ENCODE results near the gene HS3ST5.
A peak's percentile ranks its signal among the peaks of the same experiment; 100 is the strongest.

HS3ST5 gene

DNA sequence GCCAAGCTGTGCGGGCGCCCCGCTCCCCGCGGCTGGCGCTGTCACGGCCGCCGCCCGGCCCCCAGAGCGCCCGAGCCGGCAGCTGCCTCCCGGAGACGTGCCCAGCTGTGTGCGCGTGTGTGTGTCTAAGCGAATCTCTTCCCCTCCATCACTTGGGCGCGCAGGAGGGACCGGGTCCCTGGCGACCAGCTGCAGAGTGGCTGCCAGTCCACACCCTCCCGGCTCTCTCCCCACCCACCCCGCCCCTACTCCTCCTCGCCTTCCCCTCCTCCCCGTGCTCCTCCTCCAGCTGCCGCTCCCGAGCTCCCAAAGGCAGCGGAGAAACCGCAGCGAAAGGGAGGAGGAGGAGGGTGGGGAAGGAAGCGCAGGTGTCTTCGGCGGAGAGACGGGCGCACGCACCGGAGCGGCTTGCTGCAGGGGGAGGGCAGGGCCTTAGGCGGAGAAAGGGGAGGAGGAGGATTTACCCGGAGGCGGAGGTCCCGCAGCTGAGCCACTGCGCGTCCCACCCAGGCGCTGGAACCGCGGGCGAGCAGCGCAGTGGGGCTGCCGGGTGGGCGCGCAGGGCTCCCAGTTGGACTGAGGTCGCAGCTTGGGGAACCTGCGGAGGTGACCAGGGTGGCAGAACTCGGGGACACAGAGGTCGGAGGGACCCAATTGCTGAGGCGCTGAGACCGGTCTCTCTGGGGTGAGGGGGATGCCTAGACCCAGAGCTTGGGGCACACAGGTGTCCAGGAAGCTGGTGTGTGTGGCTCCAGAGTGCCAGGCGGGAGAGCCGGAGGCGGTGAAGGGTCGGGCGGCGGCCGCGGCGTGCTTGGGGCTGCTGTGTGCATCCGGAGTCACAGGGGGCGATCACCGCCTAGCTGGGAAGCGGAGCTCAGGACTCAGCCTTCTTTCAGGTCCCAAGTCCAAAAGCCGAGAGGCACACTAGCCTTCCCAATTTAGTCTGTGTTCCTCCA lies at the start of gene HS3ST5:
Gene HS3ST5, minus strand, starts transcription at position 198 of the 956 bp plus-strand sequence. CDS start 280,178 bp downstream, outside the sequence.
- Histone ChIP-seq H3K27ac (ENCODE audit: low read depth, low read length) (no peak within 1 kb of the TSS), H3K4me1 (ENCODE audit: control insufficient read depth in 5 of 5, insufficient read depth in 5 of 5, low read length in 5 of 5) (peaks cover 0 to 21% (median 19%) of the 10 kb centered on the region in 5 donors), H3K9ac (ENCODE audit: low read length in 5 of 5) (no peak within 1 kb of the TSS), H3K4me3 (ENCODE audit: low read depth in 1 of 5, low read length in 5 of 5) (peak within 1 kb of the TSS; percentile 15 to 80 (median 59)), H3K27me3 (ENCODE audit: control insufficient read depth in 5 of 5, insufficient read depth in 4 of 5, low read length in 5 of 5) (peaks cover 5 to 23% (median 14%) of the 10 kb centered on the region in 5 donors), H3K9me3 (ENCODE audit: control insufficient read depth in 5 of 5, low read length in 5 of 5) (no peaks in the 10 kb centered on the region), H3K36me3 (ENCODE audit: control insufficient read depth in 5 of 5, insufficient read depth in 5 of 5, low read length in 5 of 5) (no peaks in the 10 kb centered on the region)

DNA sequence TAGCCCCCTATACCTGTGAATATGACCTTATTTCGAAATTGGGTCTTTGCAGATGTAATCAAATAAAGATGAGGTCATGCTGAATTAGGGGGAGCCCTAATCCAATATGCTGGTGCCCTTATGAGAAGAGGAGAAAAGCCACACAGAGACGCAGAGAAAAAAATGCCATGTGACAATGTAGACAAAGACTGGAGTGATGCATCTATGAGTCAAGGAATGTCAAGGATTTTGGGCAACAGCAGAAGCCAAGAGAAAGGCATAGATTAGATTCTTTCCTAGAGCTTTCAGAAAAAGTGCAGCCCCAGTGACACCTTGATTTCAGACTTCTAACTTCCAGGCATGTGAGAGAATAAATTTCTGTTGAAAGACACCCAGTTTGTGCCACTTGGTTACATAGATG lies 47.4 kb upstream of the HS3ST5 start:
- Histone ChIP-seq H3K4me3 (ENCODE audit: low read depth in 1 of 5, low read length in 5 of 5) (no peak overlapping the region), H3K9ac (ENCODE audit: low read length in 5 of 5) (no peak overlapping the region), H3K9me3 (ENCODE audit: control insufficient read depth in 5 of 5, low read length in 5 of 5) (no peaks in the 10 kb centered on the region), H3K27ac (ENCODE audit: low read depth, low read length) (no peak overlapping the region), H3K4me1 (ENCODE audit: control insufficient read depth in 5 of 5, insufficient read depth in 5 of 5, low read length in 5 of 5) (no peaks in the 10 kb centered on the region), H3K36me3 (ENCODE audit: control insufficient read depth in 5 of 5, insufficient read depth in 5 of 5, low read length in 5 of 5) (no peaks in the 10 kb centered on the region), H3K27me3 (ENCODE audit: control insufficient read depth in 5 of 5, insufficient read depth in 4 of 5, low read length in 5 of 5) (no peaks in the 10 kb centered on the region)

DNA sequence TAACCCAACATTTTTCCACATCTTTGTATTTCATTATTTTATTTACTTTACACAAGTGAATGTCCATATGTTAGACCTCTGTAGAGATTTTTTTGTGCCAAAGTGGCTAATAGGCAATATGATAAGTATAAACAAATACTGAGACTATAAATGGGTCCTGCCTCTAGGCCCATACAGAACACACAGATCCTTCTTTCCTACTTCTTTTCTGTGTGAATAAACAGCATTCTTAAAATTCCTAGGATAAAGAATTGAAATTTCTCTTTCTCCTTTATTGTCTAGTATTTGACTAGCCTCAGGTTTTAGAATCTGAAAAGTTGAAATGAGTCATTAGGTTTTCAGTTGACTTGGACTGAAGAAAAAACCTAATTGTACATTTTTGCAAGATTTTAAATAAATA lies 46.3 kb upstream of the HS3ST5 start:
- H3K9ac ChIP-seq (ENCODE audit: low read length in 5 of 5) = no peak overlapping the region
- no peaks in the 10 kb centered on the region for H3K27me3 ChIP-seq (ENCODE audit: control insufficient read depth in 5 of 5, insufficient read depth in 4 of 5, low read length in 5 of 5)
- H3K9me3 ChIP-seq (ENCODE audit: control insufficient read depth in 5 of 5, low read length in 5 of 5) = no peaks in the 10 kb centered on the region
- no peak overlapping the region for H3K4me3 ChIP-seq (ENCODE audit: low read depth in 1 of 5, low read length in 5 of 5)
- H3K4me1 ChIP-seq (ENCODE audit: control insufficient read depth in 5 of 5, insufficient read depth in 5 of 5, low read length in 5 of 5) = no peaks in the 10 kb centered on the region
- H3K36me3 ChIP-seq (ENCODE audit: control insufficient read depth in 5 of 5, insufficient read depth in 5 of 5, low read length in 5 of 5) = no peaks in the 10 kb centered on the region
- no peak overlapping the region for H3K27ac ChIP-seq (ENCODE audit: low read depth, low read length)

DNA sequence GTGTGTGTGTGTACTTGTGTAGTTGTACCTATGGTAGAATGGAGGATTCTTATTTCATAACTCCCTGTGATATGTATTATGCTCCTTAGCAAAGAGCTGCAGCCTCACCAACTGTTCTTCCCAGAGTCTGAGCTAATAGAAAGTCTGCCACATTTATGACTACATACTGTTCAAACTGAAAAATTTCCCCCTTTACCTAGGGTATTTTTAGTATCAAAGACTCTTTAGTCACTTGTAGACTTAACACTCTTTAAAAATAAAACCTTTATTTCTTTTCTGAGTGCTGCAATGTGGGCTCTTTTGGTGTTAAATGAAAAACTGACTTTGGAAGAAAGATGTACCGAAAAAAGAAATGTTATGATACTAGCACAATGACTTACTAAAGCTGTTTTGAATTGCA lies 39.6 kb upstream of the HS3ST5 start:
- Histone ChIP-seq H3K27ac (ENCODE audit: low read depth, low read length) (no peak overlapping the region), H3K4me1 (ENCODE audit: control insufficient read depth in 5 of 5, insufficient read depth in 5 of 5, low read length in 5 of 5) (no peaks in the 10 kb centered on the region), H3K9me3 (ENCODE audit: control insufficient read depth in 5 of 5, low read length in 5 of 5) (no peaks in the 10 kb centered on the region), H3K36me3 (ENCODE audit: control insufficient read depth in 5 of 5, insufficient read depth in 5 of 5, low read length in 5 of 5) (no peaks in the 10 kb centered on the region), H3K9ac (ENCODE audit: low read length in 5 of 5) (no peak overlapping the region), H3K4me3 (ENCODE audit: low read depth in 1 of 5, low read length in 5 of 5) (no peak overlapping the region), H3K27me3 (ENCODE audit: control insufficient read depth in 5 of 5, insufficient read depth in 4 of 5, low read length in 5 of 5) (no peaks in the 10 kb centered on the region)

DNA sequence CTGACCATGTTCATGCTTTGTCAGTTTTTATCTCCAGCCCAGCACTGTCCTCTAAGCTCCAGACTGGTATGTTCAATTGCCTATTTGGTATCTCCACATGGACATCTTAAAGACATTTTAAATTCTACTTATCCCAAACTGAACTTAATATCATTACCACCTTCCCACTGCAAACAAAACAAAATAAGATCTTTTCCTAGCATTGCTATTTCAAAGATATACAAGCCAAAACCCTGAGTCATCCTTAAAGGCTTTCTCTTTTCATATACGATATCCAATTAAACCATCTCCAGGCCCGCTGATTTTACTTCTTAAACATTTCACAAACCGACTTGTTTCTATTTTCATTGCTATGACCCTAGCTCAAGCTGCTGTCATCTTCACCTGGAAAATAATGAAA lies 35.1 kb upstream of the HS3ST5 start:
- Histone ChIP-seq H3K4me3 (ENCODE audit: low read depth in 1 of 5, low read length in 5 of 5) (no peak overlapping the region), H3K4me1 (ENCODE audit: control insufficient read depth in 5 of 5, insufficient read depth in 5 of 5, low read length in 5 of 5) (no peaks in the 10 kb centered on the region), H3K36me3 (ENCODE audit: control insufficient read depth in 5 of 5, insufficient read depth in 5 of 5, low read length in 5 of 5) (no peaks in the 10 kb centered on the region), H3K27me3 (ENCODE audit: control insufficient read depth in 5 of 5, insufficient read depth in 4 of 5, low read length in 5 of 5) (no peaks in the 10 kb centered on the region), H3K27ac (ENCODE audit: low read depth, low read length) (no peak overlapping the region), H3K9me3 (ENCODE audit: control insufficient read depth in 5 of 5, low read length in 5 of 5) (no peaks in the 10 kb centered on the region), H3K9ac (ENCODE audit: low read length in 5 of 5) (no peak overlapping the region)

- Histone ChIP-seq H3K36me3 (ENCODE audit: control insufficient read depth in 5 of 5, insufficient read depth in 5 of 5, low read length in 5 of 5) (no peaks in the 10 kb centered on the region), H3K9me3 (ENCODE audit: control insufficient read depth in 5 of 5, low read length in 5 of 5) (no peaks in the 10 kb centered on the region), H3K27ac (ENCODE audit: low read depth, low read length) (no peak overlapping the region), H3K9ac (ENCODE audit: low read length in 5 of 5) (no peak overlapping the region), H3K4me3 (ENCODE audit: low read depth in 1 of 5, low read length in 5 of 5) (no peak overlapping the region), H3K27me3 (ENCODE audit: control insufficient read depth in 5 of 5, insufficient read depth in 4 of 5, low read length in 5 of 5) (no peaks in the 10 kb centered on the region), H3K4me1 (ENCODE audit: control insufficient read depth in 5 of 5, insufficient read depth in 5 of 5, low read length in 5 of 5) (no peaks in the 10 kb centered on the region)
Observed at GRCh38 chr6:114376611-114377175, 33.9 kb upstream of the HS3ST5 start.

DNA sequence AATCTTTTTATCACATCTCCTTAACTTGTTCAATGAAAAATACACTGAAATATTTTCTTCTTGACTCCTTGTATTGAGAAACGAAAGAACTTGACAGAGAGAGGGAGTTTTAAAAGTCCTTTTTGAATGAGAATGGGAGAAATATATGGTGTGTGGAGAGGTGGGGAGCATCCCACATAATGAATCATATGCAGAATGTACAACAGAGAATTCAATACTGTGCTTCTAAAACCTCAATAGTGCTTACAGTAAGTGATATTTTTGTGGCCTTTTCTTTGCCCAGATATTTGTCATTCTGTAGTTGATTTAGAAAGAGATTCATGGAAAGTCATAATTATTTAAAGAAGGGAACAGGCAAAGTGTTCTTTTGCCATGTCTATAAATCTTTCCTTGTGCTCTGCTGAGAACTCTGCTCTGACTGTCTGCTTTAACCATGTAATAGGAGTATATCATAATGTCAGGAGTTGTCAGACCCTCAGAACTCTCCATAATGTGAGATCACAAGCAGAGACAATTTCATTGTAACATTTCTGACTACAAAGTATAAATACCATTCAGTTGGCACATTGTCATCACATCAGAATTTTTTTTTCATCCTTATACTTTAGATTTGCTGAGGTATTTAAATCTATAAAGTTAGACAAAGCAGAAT lies 32.8 kb upstream of the HS3ST5 start:
- H3K27ac ChIP-seq (ENCODE audit: low read depth, low read length) = no peak overlapping the region

DNA sequence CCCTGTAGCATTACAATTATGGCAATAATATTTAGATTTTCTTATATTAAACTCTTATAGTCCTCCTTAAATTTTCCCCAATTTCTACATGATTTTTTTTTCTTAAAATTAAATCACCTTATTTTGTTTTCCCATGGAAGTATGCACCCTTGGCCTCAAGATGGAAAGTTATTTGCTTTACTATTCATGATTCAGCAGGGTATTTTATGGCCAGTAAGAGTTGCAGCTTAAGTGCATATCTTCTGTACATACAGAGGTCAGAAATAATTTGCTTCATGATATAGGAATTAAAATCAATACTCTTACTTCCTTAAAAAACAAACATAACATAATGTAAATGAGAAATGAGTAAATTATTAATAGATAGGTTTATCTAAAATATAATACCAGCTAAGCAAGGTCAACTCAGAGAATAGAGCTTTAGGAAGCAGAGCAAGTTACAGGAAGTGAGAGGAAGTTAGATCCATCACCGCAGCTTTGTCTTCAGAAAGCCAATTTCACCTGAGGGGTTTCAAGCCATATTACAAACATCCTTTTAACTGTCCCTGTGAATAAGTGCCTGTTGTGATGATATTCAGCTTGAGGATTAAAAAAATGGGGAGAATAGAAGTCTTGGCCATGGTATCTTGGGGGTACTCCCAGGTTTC lies 24.6 kb upstream of the HS3ST5 start:
- H3K36me3 ChIP-seq (ENCODE audit: control insufficient read depth in 5 of 5, insufficient read depth in 5 of 5, low read length in 5 of 5) = no peaks in the 10 kb centered on the region
- H3K4me1 ChIP-seq (ENCODE audit: control insufficient read depth in 5 of 5, insufficient read depth in 5 of 5, low read length in 5 of 5) = no peaks in the 10 kb centered on the region
- H3K9me3 ChIP-seq (ENCODE audit: control insufficient read depth in 5 of 5, low read length in 5 of 5) = no peaks in the 10 kb centered on the region
- H3K4me3 ChIP-seq (ENCODE audit: low read depth in 1 of 5, low read length in 5 of 5) = no peak overlapping the region
- H3K27ac ChIP-seq (ENCODE audit: low read depth, low read length) = no peak overlapping the region
- H3K9ac ChIP-seq (ENCODE audit: low read length in 5 of 5) = no peak overlapping the region
- H3K27me3 ChIP-seq (ENCODE audit: control insufficient read depth in 5 of 5, insufficient read depth in 4 of 5, low read length in 5 of 5) = no peaks in the 10 kb centered on the region

More for the DNA sequence above, 32.8 kb upstream of the HS3ST5 start:
- Histone ChIP-seq H3K36me3 (ENCODE audit: control insufficient read depth in 5 of 5, insufficient read depth in 5 of 5, low read length in 5 of 5) (no peaks in the 10 kb centered on the region), H3K27me3 (ENCODE audit: control insufficient read depth in 5 of 5, insufficient read depth in 4 of 5, low read length in 5 of 5) (no peaks in the 10 kb centered on the region), H3K9ac (ENCODE audit: low read length in 5 of 5) (no peak overlapping the region), H3K4me3 (ENCODE audit: low read depth in 1 of 5, low read length in 5 of 5) (no peak overlapping the region), H3K9me3 (ENCODE audit: control insufficient read depth in 5 of 5, low read length in 5 of 5) (no peaks in the 10 kb centered on the region), H3K4me1 (ENCODE audit: control insufficient read depth in 5 of 5, insufficient read depth in 5 of 5, low read length in 5 of 5) (no peaks in the 10 kb centered on the region)

DNA sequence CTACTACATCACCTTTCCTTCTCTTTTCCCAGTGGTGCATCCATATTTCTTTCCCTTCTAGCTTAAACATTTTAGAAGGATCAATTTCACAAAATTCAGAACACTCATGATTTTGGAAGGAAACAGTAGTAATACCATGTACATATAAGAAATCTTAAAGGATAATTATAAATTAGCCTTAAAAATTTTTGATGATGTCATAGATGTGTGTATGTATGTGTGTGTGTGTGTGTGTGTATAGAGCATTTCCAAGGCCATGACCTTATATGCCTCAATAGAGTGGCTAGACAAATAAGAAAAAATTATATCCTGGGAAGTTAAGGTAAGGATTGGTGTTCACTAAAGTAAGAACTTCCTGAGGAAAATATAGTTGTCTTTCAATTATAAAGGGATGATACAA lies 24.1 kb upstream of the HS3ST5 start:
- H3K4me3 ChIP-seq (ENCODE audit: low read depth in 1 of 5, low read length in 5 of 5) = no peak overlapping the region
- no peak overlapping the region for H3K9ac ChIP-seq (ENCODE audit: low read length in 5 of 5)
- no peak overlapping the region for H3K27ac ChIP-seq (ENCODE audit: low read depth, low read length)
- H3K36me3 ChIP-seq (ENCODE audit: control insufficient read depth in 5 of 5, insufficient read depth in 5 of 5, low read length in 5 of 5) = no peaks in the 10 kb centered on the region
- no peaks in the 10 kb centered on the region for H3K4me1 ChIP-seq (ENCODE audit: control insufficient read depth in 5 of 5, insufficient read depth in 5 of 5, low read length in 5 of 5)
- no peaks in the 10 kb centered on the region for H3K9me3 ChIP-seq (ENCODE audit: control insufficient read depth in 5 of 5, low read length in 5 of 5)
- H3K27me3 ChIP-seq (ENCODE audit: control insufficient read depth in 5 of 5, insufficient read depth in 4 of 5, low read length in 5 of 5) = no peaks in the 10 kb centered on the region
